ENCODE data around the gene USH2A.

GRCh38 chr1:215606036-215606435, 817.2 kb downstream of the USH2A start:
- TF ChIP-seq CTCF (IDR thresholded peaks at IDR 0.05) (no peak), POLR2A (IDR thresholded peaks at IDR 0.05) (no peak)

All from adrenal gland (tissue), 5 donors.